SKM-1 treated with dmso at 0.1 percent for 144 hours (cell line): ENCODE measurements around the gene LIME1.

Experiments used
- DNase-seq: peaks from one replicate; lab custom pipeline; 2025; ENCODE audit not compliant: unreplicated experiment; lab: John Stamatoyannopoulos, UW

Gene LIME1

DNA sequence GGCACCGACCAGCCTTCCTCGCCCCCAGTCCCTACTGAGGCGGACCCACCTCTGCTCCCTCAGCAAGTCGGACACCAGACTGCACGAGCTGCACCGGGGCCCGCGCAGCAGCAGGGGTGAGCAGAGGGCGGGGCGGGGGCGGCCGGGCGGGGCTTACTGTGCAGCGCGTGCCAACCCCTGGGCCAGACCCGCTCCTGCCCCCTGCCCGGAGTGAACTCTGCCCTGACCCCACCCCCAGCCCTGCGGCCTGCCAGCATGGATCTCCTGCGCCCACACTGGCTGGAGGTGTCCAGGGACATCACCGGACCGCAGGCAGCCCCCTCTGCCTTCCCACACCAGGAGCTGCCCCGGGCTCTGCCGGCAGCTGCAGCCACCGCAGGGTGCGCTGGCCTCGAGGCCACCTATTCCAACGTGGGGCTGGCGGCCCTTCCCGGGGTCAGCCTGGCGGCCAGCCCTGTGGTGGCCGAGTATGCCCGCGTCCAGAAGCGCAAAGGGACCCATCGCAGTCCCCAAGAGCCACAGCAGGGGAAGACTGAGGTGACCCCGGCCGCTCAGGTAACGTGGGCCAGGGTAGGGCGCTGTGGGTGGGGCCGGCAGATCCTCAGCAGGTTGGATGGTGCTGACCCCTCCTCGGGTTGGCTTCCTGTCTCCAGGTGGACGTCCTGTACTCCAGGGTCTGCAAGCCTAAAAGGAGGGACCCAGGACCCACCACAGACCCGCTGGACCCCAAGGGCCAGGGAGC is 1.7 kb downstream of the LIME1 start:
- no peak for DNase-seq

GRCh38 chr20:63738687-63739129 is 2.2 kb downstream of the LIME1 start:
- DNase-seq, result no peak

DNA sequence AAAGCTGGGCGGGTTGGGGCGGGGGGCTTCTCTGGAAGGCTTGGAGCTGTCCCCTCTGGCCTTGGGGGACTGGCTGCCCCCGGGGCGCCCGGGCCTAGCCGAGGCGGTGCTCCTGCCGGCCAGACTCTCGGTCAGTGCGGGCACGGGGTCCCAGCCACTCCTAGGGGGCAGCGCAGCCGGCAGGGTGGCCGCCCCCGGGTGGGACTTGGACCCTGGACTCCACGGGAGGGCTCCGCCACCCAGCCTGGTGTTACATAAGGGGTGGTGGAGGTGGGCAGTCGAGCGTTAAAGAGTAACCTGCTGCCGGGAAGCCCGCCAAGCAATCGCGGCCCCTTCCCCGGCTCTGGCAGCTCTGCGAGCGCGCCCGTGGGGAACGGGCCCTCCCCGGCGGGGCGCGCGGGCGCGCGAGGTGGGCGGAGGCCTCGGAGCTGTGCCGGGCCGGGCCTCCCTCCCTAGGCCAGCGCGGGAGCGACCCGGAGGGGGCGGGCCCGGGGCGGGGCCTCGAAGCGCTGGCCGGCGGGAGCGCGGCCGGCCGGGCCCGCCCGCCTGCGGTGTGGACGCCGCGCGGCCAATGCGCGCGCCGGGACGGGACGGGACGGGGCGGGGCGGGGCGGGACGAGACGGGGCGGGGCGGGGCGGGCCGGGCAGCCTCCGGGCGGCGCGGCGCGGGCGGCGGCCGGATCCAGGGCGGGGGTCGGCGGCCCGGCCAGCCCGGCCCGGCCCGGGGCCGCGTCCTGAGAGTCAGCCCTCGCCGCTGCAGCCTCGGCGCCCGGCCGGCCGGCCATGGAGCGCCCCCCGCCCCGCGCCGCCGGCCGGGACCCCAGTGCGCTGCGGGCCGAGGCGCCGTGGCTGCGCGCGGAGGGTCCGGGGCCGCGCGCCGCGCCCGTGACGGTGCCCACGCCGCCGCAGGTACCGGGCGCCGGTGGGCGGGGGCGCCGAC is 2.9 kb downstream of the LIME1 start, which contains the start of gene SLC2A4RG:
Gene SLC2A4RG, plus strand, starts transcription at position 647 of the 940 bp plus-strand sequence. Its CDS starts 137 bp downstream, at position 784.
- peak; percentile 45 for DNase-seq

- DNase-seq, result no peak
Observed at GRCh38 chr20:63740070-63740626, 3.7 kb downstream of the LIME1 start.

GRCh38 chr20:63740627-63741353 is 4.3 kb downstream of the LIME1 start:
- peak; percentile 67 for DNase-seq

GRCh38 chr20:63741354-63741675 is 4.9 kb downstream of the LIME1 start:
- DNase-seq, result no peak

DNA sequence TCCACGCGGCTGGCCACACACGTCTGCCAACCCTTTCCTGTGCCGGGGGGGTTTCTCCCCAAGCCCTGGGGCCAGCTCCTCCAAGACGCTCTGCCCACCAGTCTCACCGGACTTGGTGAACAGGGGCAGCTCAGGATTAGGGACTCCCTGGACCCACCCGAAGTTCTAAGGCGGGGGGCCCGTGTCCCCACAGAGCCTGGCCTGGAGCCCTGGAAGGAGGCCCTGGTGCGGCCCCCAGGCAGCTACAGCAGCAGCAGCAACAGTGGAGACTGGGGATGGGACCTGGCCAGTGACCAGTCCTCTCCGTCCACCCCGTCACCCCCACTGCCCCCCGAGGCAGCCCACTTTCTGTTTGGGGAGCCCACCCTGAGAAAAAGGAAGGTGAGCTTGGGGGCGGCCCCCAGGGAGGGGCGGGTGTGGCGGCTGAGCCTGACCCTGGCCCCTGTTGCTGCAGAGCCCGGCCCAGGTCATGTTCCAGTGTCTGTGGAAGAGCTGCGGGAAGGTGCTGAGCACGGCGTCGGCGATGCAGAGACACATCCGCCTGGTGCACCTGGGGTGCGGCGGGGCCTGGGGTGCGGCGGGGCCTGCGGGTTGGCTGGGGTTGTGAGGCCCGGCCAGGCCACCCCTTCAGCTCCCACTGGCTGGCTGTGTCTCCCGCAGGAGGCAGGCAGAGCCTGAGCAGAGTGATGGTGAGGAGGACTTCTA is 5.4 kb downstream of the LIME1 start:
- no peak for DNase-seq

DNA sequence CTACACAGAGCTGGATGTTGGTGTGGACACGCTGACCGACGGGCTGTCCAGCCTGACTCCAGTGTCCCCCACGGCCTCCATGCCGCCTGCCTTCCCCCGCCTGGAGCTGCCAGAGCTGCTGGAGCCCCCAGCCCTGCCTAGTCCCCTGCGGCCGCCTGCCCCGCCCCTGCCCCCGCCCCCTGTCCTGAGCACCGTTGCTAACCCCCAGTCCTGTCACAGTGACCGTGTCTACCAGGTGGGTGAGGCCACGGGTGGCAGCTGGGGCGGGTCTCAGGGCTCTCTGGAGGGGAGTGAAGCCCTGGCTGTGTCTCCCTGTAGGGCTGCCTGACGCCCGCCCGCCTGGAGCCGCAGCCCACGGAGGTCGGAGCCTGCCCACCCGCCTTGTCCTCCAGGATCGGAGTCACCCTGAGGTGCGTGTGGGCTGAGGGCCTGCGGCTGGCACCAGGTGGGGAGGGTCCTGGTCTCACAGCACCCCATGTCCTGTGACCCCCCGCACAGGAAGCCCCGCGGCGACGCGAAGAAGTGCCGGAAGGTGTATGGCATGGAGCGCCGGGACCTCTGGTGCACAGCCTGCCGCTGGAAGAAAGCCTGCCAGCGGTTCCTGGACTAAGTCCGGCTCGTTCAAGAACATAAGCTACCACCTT is 6.0 kb downstream of the LIME1 start:
- no peak for DNase-seq

DNA sequence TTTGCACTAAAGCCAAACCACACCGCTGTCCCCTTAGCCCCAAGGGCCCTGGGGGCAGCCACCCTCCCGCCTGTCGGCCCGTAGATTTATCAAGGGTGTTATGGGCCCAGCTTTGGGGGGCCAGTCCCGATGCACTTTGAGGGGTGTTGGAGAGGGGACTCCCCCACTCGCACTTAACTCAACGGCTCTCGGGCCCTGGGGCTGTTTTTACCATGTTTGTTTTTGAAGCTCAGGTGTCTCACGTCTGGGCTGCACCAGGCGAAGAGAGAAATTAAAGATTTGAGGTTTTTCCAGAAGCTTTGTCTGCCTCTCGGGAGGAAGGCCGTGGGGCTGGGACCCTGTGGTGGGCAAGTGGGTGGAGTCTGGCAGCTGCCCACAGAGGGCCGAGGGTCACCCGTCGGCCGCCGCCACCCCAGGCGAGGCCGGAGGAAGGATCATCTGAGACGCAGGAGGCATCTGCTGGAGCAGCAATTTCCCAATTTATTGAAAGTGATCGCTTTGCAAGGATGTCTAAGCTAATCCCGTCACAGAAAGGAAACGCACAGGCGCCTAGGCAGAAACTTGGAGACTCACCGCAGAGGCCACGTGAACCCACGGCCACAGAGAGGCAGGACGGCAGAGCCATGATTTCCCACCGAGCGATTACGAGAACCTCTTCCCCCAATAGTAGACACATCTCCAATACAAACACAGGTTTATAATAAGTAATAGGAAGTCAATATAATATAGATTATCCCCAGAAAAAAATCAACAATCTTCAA is 6.9 kb downstream of the LIME1 start:
- no peak for DNase-seq

- no peak for DNase-seq
Observed at GRCh38 chr20:63744158-63744557, 7.7 kb downstream of the LIME1 start.

GRCh38 chr20:63744574-63745423 is 8.3 kb downstream of the LIME1 start:
- DNase-seq, result no peak

- no peak for DNase-seq
Observed at GRCh38 chr20:63745424-63745805, 9.0 kb downstream of the LIME1 start.

DNA sequence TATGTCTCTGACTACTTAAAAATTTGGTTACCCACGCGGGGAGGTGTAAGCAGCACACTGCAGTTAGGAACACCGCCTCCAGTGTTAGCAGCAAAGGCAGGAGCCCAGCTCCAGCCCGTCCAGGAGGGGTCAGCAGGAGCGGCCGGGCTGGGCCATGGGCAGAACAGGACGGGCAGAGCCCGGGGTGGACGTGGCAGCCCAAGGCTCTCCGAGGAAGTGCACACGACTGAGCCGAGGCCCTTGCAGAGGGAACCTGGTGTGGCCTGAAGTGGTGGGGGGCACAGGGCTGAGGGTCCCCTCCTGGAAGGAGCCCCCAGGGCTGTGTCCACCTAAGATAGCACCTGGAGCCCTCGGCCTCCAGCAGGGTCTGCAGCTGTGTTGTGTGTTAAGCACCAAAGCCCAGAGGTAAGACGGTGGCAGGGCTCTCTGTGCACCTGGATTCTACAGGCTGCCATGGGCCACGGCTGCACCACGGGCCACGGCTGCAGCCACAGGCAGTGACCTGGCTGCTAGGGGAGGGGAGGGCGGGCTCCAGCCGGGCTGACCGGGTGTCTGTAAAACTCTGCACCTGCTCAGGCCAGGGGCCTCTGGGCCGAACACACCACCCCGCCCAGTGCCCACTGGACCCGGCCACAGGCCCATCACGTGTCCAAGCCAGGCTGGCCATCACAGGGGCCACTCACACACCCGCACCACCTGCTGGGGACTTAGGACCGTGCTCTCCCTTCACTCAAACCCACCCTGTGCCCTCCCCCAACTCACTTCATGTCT is 9.7 kb downstream of the LIME1 start:
- DNase-seq, result no peak

- DNase-seq, result no peak
Observed at GRCh38 chr20:63746751-63747315, 10.4 kb downstream of the LIME1 start.

DNA sequence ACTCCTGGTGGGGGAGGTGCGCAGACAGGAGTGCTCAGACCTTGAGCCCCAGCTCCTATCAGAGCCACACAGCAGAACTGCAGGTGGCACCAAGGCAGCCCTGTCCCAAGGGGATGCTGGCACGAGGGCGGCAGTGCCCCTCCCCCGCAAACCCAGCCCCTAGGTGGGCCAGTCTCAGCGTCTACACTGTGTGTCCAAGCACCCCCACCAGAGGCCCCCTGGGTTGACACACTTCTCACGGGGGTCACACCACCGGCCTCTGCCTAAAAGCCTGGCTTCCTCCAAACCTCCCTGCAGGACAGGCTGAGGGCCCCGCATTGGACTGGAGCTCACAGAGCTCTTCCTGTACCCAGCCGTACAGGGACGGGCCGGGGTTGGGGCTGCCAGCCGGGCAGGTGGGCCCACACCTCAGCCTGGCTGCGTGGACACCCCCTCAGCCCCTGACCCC is 11.2 kb downstream of the LIME1 start:
- no peak for DNase-seq

- DNase-seq, result no peak
Observed at GRCh38 chr20:63748070-63748933, 11.8 kb downstream of the LIME1 start.
